WTC11 (cell line): ENCODE data around the gene STXBP3. TPM values are rescaled to one million over a fixed set of nuclear protein-coding genes. Genes with fewer than 3 reads are reported as not detected.

ENCODE experiments used
- ATAC-seq: fragments of 200-7000 bp; cut with Tn5 transposase; 2 replicates; pipeline ENCODE4 v1.10.0; 2021; ENCODE audit warnings: mild to moderate bottlenecking, moderate library complexity
- CTCF ChIA-PET: fragments of 300-600 bp; sonication (Branson Sonifier 250); formaldehyde crosslinking; loops from one replicate; lab custom pipeline; 2021; ENCODE audit warnings: antibody characterized with exemption; lab: Charles Lee
- POLR2A ChIA-PET: fragments of 350-600 bp; sonication (Branson Sonifier 250); formaldehyde crosslinking; loops from one replicate; lab custom pipeline; 2021; ENCODE audit warnings: antibody characterized with exemption; lab: Charles Lee
- DNase-seq: peaks from one replicate; pipeline ENCODE4 v3.0.0; 2021; ENCODE audit warnings: low spot score
- H3K27ac Mint-ChIP-seq: 2 replicates; pipeline ENCODE4 v1.8.0; 2021; ENCODE audit warnings: mixed read lengths
- H3K27me3 Mint-ChIP-seq: 2 replicates; pipeline ENCODE4 v1.8.0; 2021; ENCODE audit warnings: low read depth, mild to moderate bottlenecking, moderate library complexity, mixed read lengths
- H3K36me3 Mint-ChIP-seq: 2 replicates; pipeline ENCODE4 v1.8.0; 2021; ENCODE audit warnings: mixed read lengths
- H3K4me1 Mint-ChIP-seq: 2 replicates; pipeline ENCODE4 v1.8.0; 2022; ENCODE audit warnings: mixed read lengths
- H3K4me3 Mint-ChIP-seq: 2 replicates; pipeline ENCODE4 v1.8.0; 2021; ENCODE audit warnings: mild to moderate bottlenecking, moderate library complexity, mixed read lengths
- H3K9me3 Mint-ChIP-seq: 2 replicates; pipeline ENCODE4 v1.8.0; 2021; ENCODE audit warnings: mixed read lengths
- AFF4 ChIP-seq: sonication (generic); formaldehyde crosslinking; IDR thresholded peaks from 2 replicates; pipeline ENCODE4 v1.8.1; 2023; ENCODE audit warnings: mild to moderate bottlenecking, missing genetic modification reagents, borderline replicate concordance
- ATF2 ChIP-seq: sonication (generic); formaldehyde crosslinking; IDR thresholded peaks from 2 replicates; pipeline ENCODE4 v1.8.1; 2022; ENCODE audit warnings: low read depth, missing genetic modification reagents, borderline replicate concordance
- CDX4 ChIP-seq: fragments of 250-450 bp; sonication (Bioruptor Pico); IDR thresholded peaks from 2 replicates; pipeline ENCODE4 v1.9.0; 2021; ENCODE audit warnings: moderate library complexity, mild to moderate bottlenecking, inconsistent platforms, borderline replicate concordance
- ESRRA ChIP-seq: sonication (generic); formaldehyde crosslinking; IDR thresholded peaks from 2 replicates; pipeline ENCODE4 v1.8.1; 2022; ENCODE audit warnings: mild to moderate bottlenecking, missing genetic modification reagents, borderline replicate concordance
- FOXJ3 ChIP-seq: sonication (generic); formaldehyde crosslinking; IDR thresholded peaks from 2 replicates; pipeline ENCODE4 v1.9.0; 2021; ENCODE audit warnings: missing genetic modification reagents, mild to moderate bottlenecking, borderline replicate concordance
- HMGA2 ChIP-seq: fragments of 250-450 bp; sonication (Bioruptor Pico); IDR thresholded peaks from 2 replicates; pipeline ENCODE4 v1.4.0; 2021; ENCODE audit warnings: mild to moderate bottlenecking, moderate library complexity
- IRF2 ChIP-seq: sonication (generic); formaldehyde crosslinking; IDR thresholded peaks from 2 replicates; pipeline ENCODE4 v1.8.0; 2022; ENCODE audit warnings: low read depth, missing genetic modification reagents, borderline replicate concordance
- NFATC4 ChIP-seq: fragments of 250-450 bp; sonication (Bioruptor Pico); IDR thresholded peaks from 2 replicates; pipeline ENCODE4 v1.9.0; 2021; ENCODE audit warnings: mild to moderate bottlenecking
- TP53 ChIP-seq: sonication (generic); formaldehyde crosslinking; IDR thresholded peaks from 2 replicates; pipeline ENCODE4 v1.8.1; 2023; ENCODE audit warnings: mild to moderate bottlenecking, missing genetic modification reagents
- USF2 ChIP-seq: sonication (generic); formaldehyde crosslinking; IDR thresholded peaks from 2 replicates; pipeline ENCODE4 v1.8.1; 2023; ENCODE audit warnings: mild to moderate bottlenecking, missing genetic modification reagents, moderate library complexity
- ZNF281 ChIP-seq: sonication (generic); formaldehyde crosslinking; IDR thresholded peaks from 2 replicates; pipeline ENCODE4 v1.8.0; 2023; ENCODE audit warnings: mild to moderate bottlenecking, missing genetic modification reagents
- ZNF425 ChIP-seq: fragments of 250-450 bp; sonication (Bioruptor Pico); conservative IDR thresholded peaks from 2 replicates; pipeline ENCODE4 v1.9.0; 2021; ENCODE audit warnings: mild to moderate bottlenecking
- ZNF671 ChIP-seq: fragments of 250-450 bp; sonication (Bioruptor Pico); IDR thresholded peaks from 2 replicates; pipeline ENCODE4 v1.8.0; 2021; ENCODE audit warnings: mild to moderate bottlenecking
- total RNA-seq: library from RNA; stranded (reverse); gene quantifications from 3 replicates; pipeline ENCODE4 v1.2.3, GENCODE V29; 2021

Gene STXBP3
- total RNA-seq, 1 experiment from 2014 or later, result 26.1 TPM

- Mint-ChIP-seq H3K4me1 (0 out of 2 replicates have a peak, but pooled peaks cover 6% of the 10 kb centered on the region), H3K9me3 (no peaks in the 10 kb centered on the region), H3K36me3 (no peaks in the 10 kb centered on the region), H3K27me3 (no peaks in the 10 kb centered on the region; the same call in 1 of the 2 replicates), H3K4me3 (no peak overlapping the region), H3K27ac (no peak overlapping the region)
- DNase-seq, result no peak
- no peak for ATAC-seq
- ChIA-PET POLR2A (no interaction called here), CTCF (no interaction called here)
- TF ChIP-seq USF2 (CRISPR knock-in tag) (no peak), ZNF671 (CRISPR knock-in tag) (no peak), ZNF281 (CRISPR knock-in tag) (no peak), TP53 (CRISPR knock-in tag) (no peak)
Observed at GRCh38 chr1:108848806-108849205, 102.3 kb downstream of the STXBP3 start.

- Mint-ChIP-seq H3K36me3 (no peaks in the 10 kb centered on the region), H3K4me3 (no peak overlapping the region), H3K27me3 (no peaks in the 10 kb centered on the region; the same call in 1 of the 2 replicates), H3K4me1 (0 out of 2 replicates have a peak, but pooled peaks cover 6% of the 10 kb centered on the region), H3K27ac (no peak overlapping the region), H3K9me3 (no peaks in the 10 kb centered on the region)
- DNase-seq (no peak), ATAC-seq (no peak)
- POLR2A ChIA-PET, result no interaction called here
- TF ChIP-seq FOXJ3 (CRISPR knock-in tag) (no peak), NFATC4 (CRISPR knock-in tag) (no peak), CDX4 (CRISPR knock-in tag) (no peak), ESRRA (CRISPR knock-in tag) (no peak), ZNF425 (CRISPR knock-in tag) (no peak), IRF2 (CRISPR knock-in tag) (no peak), ATF2 (CRISPR knock-in tag) (no peak), AFF4 (CRISPR knock-in tag) (no peak), TP53 (CRISPR knock-in tag) (no peak), HMGA2 (no peak)
- CTCF ChIA-PET, result no interaction called here
Observed at GRCh38 chr1:108850929-108851328, 104.5 kb downstream of the STXBP3 start.
